GM23338 (cell line): ENCODE results near the gene TRPM7. TPM values are rescaled to one million over a fixed set of nuclear protein-coding genes. Genes with fewer than 3 reads are reported as not detected.

ENCODE experiments used
- ATAC-seq: fragments of 200-7000 bp; cut with Tn5 transposase; 3 replicates; pipeline ENCODE4 v1.9.1; 2020
- DNase-seq: peaks from one replicate; pipeline ENCODE4 v3.0.0-alpha.2; 2015; ENCODE audit warnings: low spot score
- H2AFZ ChIP-seq: fragments of 200-600 bp; sonication (generic); 2 replicates; pipeline ENCODE4 v1.8.0; 2016; ENCODE audit warnings: antibody characterized with exemption, mild to moderate bottlenecking, moderate library complexity
- H3F3A ChIP-seq: fragments of 200-600 bp; sonication (generic); replicated peaks from 2 replicates; pipeline ENCODE4 v1.8.0; 2017; ENCODE audit warnings: antibody characterized with exemption, mixed run types, low read depth
- H3K27ac ChIP-seq: fragments of 200-600 bp; sonication (generic); 2 replicates; pipeline ENCODE4 v1.6.1; 2016; ENCODE audit warnings: low read depth
- H3K27me3 ChIP-seq: fragments of 200-600 bp; sonication (generic); 2 replicates; pipeline ENCODE4 v1.8.0; 2016; ENCODE audit warnings: mild to moderate bottlenecking, mixed run types, moderate library complexity; ENCODE audit not compliant: insufficient read depth
- H3K36me3 ChIP-seq: fragments of 200-600 bp; sonication (generic); 2 replicates; pipeline ENCODE4 v1.8.0; 2016; ENCODE audit warnings: mild to moderate bottlenecking; ENCODE audit not compliant: insufficient read depth
- H3K4me1 ChIP-seq: fragments of 200-600 bp; sonication (generic); 2 replicates; pipeline ENCODE4 v1.8.0; 2016; ENCODE audit warnings: mild to moderate bottlenecking, moderate library complexity; ENCODE audit not compliant: insufficient read depth
- H3K4me2 ChIP-seq: fragments of 200-600 bp; sonication (generic); 2 replicates; pipeline ENCODE4 v1.7.1; 2017; ENCODE audit warnings: mixed run types
- H3K4me3 ChIP-seq: fragments of 200-600 bp; sonication (generic); 2 replicates; pipeline ENCODE4 v1.6.1; 2016; ENCODE audit warnings: mixed run types
- H3K79me2 ChIP-seq: fragments of 200-600 bp; sonication (generic); replicated peaks from 2 replicates; pipeline ENCODE4 v1.8.0; 2017; ENCODE audit warnings: mild to moderate bottlenecking; ENCODE audit not compliant: insufficient read depth
- H3K9me2 ChIP-seq: fragments of 200-600 bp; sonication (generic); 2 replicates; pipeline ENCODE4 v1.8.0; 2017; ENCODE audit not compliant: insufficient read depth
- H4K20me1 ChIP-seq: fragments of 200-600 bp; sonication (generic); replicated peaks from 2 replicates; pipeline ENCODE4 v1.8.0; 2017; ENCODE audit warnings: mild to moderate bottlenecking; ENCODE audit not compliant: insufficient read depth
- H3K27ac Mint-ChIP-seq: 2 replicates; pipeline ENCODE4 v1.8.0; 2020; ENCODE audit warnings: inconsistent platforms, mild to moderate bottlenecking, moderate library complexity, mixed read lengths
- H3K27me3 Mint-ChIP-seq: 3 replicates; pipeline ENCODE4 v1.8.0; 2022; ENCODE audit warnings: low read depth, mild to moderate bottlenecking, moderate library complexity, mixed read lengths, inconsistent platforms; ENCODE audit not compliant: insufficient read depth, poor library complexity
- H3K36me3 Mint-ChIP-seq: 3 replicates; pipeline ENCODE4 v1.8.0; 2021; ENCODE audit warnings: low read depth, mild to moderate bottlenecking, inconsistent platforms, moderate library complexity, mixed read lengths
- H3K4me1 Mint-ChIP-seq: 3 replicates; pipeline ENCODE4 v1.8.0; 2020; ENCODE audit warnings: mild to moderate bottlenecking, inconsistent platforms, mixed read lengths
- H3K4me3 Mint-ChIP-seq: 3 replicates; pipeline ENCODE4 v1.8.0; 2021; ENCODE audit warnings: moderate library complexity, mild to moderate bottlenecking, inconsistent platforms, mixed read lengths
- H3K9me3 Mint-ChIP-seq: 3 replicates; pipeline ENCODE4 v1.8.0; 2020; ENCODE audit warnings: moderate library complexity, mild to moderate bottlenecking, inconsistent platforms, mixed read lengths
- CREB1 ChIP-seq: fragments of 250-450 bp; sonication (Bioruptor Pico); IDR thresholded peaks from 2 replicates; pipeline ENCODE4 v1.5.0; 2020; ENCODE audit warnings: low read depth, mild to moderate bottlenecking, moderate library complexity
- EZH2 ChIP-seq: fragments of 200-600 bp; sonication (generic); IDR thresholded peaks from one replicate; pipeline ENCODE4 v1.8.0; 2017; ENCODE audit warnings: antibody characterized with exemption, mild to moderate bottlenecking, low read depth; ENCODE audit not compliant: unreplicated experiment
- JUNB ChIP-seq: IDR thresholded peaks from one replicate; pipeline ENCODE4 v1.6.1; 2016; ENCODE audit warnings: antibody characterized with exemption; ENCODE audit not compliant: unreplicated experiment
- NANOG ChIP-seq: IDR thresholded peaks from 2 replicates; pipeline ENCODE4 v1.6.1; 2016; ENCODE audit warnings: antibody characterized with exemption, borderline replicate concordance
- POLR2AphosphoS5 ChIP-seq: IDR thresholded peaks from 2 replicates; pipeline ENCODE4 v1.6.1; 2016; ENCODE audit warnings: antibody characterized with exemption, low read depth
- STAT1 ChIP-seq: IDR thresholded peaks from one replicate; pipeline ENCODE4 v1.6.1; 2016; ENCODE audit warnings: antibody characterized with exemption; ENCODE audit not compliant: unreplicated experiment
- ZNF114 ChIP-seq: fragments of 250-450 bp; sonication (Bioruptor Pico); IDR thresholded peaks from 2 replicates; pipeline ENCODE4 v1.5.0; 2020; ENCODE audit warnings: mild to moderate bottlenecking, moderate library complexity
- ZNF331 ChIP-seq: fragments of 250-450 bp; sonication (Bioruptor Pico); IDR thresholded peaks from 2 replicates; pipeline ENCODE4 v1.5.0; 2020; ENCODE audit warnings: low read depth, mild to moderate bottlenecking, moderate library complexity
- polyA plus RNA-seq: library from polyadenylated mRNA; unstranded; fragments of >200 nt; fragmentation: Nextera tagmentation; extraction: Ambion mirVana; gene quantifications from 2 replicates; pipeline ENCODE4 v1.2.1, GENCODE V29; 2016
- total RNA-seq: library from RNA; depleted of rRNA; stranded (reverse); fragments of >200 nt; shearing (Covaris generic); gene quantifications from 2 replicates; pipeline ENCODE4 v1.2.3, GENCODE V29; 2014
- TF ChIP-seq, protein P1 (sequence below): IDR thresholded peaks from one replicate; pipeline ENCODE4 v1.6.1; 2018; ENCODE audit warnings: antibody characterized with exemption; ENCODE audit not compliant: unreplicated experiment
- TF ChIP-seq, protein P2 (sequence below): fragments of 250-450 bp; sonication (Bioruptor Pico); IDR thresholded peaks from 2 replicates; pipeline ENCODE4 v1.5.0; 2020; ENCODE audit warnings: mild to moderate bottlenecking, moderate library complexity
- TF ChIP-seq, protein P3 (sequence below), 2 experiments: fragments of 200-600 bp in 1 of 2; sonication (generic) in 1 of 2; conservative IDR thresholded peaks; 2 replicates each; pipeline versions ENCODE4 v1.5.1 to v1.6.1; 2016 to 2017; ENCODE audit warnings: antibody characterized with exemption in 2 of 2, low read depth in 2 of 2, mild to moderate bottlenecking in 2 of 2, moderate library complexity in 1 of 2
- TF ChIP-seq, protein P4 (sequence below): IDR thresholded peaks from 2 replicates; pipeline ENCODE4 v1.6.1; 2016; ENCODE audit warnings: antibody characterized with exemption

The TRPM7 gene
- total and polyA plus RNA-seq, 2 experiments from 2014 or later: 8.3 to 41.0 TPM

DNA sequence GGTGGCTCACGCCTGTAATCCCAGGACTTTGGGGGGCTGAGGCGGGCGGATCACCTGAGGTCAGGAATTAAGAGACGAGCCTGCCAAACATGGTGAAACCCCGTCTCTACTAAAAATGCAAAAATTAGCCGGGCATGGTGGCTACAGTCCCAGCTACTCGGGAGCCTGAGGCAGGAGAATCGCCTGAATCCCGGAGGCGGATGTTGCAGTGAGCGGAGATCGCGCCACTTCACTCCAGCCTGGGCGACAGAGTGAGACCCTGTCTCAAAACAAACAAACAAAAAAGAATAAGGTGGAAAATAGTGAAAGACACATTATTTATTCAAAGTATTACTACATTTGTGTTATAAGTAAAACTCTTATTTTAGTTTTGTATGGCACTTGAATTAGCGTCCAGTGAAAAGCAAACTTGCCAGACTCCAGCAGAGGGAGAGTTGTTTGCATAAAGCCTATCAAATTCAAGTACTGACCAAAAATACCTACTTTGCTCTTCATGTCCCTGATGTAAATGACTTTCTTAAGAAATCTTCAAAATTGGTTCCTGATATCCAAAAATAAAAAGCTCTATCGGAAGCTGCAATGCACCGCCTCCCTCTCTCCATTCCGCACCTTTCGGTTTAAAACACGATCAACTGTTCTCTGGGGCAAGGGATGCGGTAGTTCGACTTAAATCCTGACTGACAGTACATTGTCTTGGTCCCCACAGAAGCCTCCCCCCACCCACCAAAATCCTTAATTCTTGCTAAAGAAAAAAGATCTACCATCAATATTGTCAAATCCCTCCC lies 1.2 kb downstream of the TRPM7 start (continued):
- TF ChIP-seq, protein P1, sequence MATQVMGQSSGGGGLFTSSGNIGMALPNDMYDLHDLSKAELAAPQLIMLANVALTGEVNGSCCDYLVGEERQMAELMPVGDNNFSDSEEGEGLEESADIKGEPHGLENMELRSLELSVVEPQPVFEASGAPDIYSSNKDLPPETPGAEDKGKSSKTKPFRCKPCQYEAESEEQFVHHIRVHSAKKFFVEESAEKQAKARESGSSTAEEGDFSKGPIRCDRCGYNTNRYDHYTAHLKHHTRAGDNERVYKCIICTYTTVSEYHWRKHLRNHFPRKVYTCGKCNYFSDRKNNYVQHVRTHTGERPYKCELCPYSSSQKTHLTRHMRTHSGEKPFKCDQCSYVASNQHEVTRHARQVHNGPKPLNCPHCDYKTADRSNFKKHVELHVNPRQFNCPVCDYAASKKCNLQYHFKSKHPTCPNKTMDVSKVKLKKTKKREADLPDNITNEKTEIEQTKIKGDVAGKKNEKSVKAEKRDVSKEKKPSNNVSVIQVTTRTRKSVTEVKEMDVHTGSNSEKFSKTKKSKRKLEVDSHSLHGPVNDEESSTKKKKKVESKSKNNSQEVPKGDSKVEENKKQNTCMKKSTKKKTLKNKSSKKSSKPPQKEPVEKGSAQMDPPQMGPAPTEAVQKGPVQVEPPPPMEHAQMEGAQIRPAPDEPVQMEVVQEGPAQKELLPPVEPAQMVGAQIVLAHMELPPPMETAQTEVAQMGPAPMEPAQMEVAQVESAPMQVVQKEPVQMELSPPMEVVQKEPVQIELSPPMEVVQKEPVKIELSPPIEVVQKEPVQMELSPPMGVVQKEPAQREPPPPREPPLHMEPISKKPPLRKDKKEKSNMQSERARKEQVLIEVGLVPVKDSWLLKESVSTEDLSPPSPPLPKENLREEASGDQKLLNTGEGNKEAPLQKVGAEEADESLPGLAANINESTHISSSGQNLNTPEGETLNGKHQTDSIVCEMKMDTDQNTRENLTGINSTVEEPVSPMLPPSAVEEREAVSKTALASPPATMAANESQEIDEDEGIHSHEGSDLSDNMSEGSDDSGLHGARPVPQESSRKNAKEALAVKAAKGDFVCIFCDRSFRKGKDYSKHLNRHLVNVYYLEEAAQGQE: no peak
- no peak for TF ChIP-seq EZH2
- TF ChIP-seq JUNB: no peak
- TF ChIP-seq ZNF331 (CRISPR knock-in tag): no peak
- TF ChIP-seq POLR2AphosphoS5: no peak

DNA sequence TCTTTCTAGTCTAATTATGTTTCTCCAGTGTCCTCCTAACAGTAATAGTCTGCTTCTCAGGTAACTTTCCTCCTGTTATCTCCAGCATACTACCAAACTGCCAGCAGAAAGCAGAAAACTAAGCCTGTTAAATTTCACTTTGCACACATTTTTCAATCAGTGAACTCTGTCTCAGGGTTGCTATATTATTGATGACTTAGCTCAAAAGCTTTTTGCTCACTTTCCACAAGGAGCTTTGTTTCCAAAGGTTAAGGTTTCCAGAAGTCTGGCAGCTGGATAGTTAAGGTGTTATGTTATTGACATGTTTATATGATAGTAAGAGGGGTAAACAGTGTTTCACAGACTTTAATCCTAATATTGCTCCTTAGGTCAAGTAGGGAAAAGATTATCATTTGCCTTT lies 5.1 kb downstream of the TRPM7 start:
- no peak overlapping the region for H3K27ac ChIP-seq
- TF ChIP-seq JUNB: no peak
- TF ChIP-seq, protein P2, sequence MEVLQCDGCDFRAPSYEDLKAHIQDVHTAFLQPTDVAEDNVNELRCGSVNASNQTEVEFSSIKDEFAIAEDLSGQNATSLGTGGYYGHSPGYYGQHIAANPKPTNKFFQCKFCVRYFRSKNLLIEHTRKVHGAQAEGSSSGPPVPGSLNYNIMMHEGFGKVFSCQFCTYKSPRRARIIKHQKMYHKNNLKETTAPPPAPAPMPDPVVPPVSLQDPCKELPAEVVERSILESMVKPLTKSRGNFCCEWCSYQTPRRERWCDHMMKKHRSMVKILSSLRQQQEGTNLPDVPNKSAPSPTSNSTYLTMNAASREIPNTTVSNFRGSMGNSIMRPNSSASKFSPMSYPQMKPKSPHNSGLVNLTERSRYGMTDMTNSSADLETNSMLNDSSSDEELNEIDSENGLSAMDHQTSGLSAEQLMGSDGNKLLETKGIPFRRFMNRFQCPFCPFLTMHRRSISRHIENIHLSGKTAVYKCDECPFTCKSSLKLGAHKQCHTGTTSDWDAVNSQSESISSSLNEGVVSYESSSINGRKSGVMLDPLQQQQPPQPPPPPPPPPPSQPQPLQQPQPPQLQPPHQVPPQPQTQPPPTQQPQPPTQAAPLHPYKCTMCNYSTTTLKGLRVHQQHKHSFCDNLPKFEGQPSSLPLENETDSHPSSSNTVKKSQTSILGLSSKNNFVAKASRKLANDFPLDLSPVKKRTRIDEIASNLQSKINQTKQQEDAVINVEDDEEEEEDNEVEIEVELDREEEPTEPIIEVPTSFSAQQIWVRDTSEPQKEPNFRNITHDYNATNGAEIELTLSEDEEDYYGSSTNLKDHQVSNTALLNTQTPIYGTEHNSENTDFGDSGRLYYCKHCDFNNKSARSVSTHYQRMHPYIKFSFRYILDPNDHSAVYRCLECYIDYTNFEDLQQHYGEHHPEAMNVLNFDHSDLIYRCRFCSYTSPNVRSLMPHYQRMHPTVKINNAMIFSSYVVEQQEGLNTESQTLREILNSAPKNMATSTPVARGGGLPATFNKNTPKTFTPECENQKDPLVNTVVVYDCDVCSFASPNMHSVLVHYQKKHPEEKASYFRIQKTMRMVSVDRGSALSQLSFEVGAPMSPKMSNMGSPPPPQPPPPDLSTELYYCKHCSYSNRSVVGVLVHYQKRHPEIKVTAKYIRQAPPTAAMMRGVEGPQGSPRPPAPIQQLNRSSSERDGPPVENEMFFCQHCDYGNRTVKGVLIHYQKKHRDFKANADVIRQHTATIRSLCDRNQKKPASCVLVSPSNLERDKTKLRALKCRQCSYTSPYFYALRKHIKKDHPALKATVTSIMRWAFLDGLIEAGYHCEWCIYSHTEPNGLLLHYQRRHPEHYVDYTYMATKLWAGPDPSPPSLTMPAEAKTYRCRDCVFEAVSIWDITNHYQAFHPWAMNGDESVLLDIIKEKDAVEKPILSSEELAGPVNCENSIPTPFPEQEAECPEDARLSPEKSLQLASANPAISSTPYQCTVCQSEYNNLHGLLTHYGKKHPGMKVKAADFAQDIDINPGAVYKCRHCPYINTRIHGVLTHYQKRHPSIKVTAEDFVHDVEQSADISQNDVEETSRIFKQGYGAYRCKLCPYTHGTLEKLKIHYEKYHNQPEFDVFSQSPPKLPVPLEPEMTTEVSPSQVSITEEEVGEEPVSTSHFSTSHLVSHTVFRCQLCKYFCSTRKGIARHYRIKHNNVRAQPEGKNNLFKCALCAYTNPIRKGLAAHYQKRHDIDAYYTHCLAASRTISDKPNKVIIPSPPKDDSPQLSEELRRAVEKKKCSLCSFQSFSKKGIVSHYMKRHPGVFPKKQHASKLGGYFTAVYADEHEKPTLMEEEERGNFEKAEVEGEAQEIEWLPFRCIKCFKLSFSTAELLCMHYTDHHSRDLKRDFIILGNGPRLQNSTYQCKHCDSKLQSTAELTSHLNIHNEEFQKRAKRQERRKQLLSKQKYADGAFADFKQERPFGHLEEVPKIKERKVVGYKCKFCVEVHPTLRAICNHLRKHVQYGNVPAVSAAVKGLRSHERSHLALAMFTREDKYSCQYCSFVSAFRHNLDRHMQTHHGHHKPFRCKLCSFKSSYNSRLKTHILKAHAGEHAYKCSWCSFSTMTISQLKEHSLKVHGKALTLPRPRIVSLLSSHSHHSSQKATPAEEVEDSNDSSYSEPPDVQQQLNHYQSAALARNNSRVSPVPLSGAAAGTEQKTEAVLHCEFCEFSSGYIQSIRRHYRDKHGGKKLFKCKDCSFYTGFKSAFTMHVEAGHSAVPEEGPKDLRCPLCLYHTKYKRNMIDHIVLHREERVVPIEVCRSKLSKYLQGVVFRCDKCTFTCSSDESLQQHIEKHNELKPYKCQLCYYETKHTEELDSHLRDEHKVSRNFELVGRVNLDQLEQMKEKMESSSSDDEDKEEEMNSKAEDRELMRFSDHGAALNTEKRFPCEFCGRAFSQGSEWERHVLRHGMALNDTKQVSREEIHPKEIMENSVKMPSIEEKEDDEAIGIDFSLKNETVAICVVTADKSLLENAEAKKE: no peak
- TF ChIP-seq NANOG: no peak
- TF ChIP-seq POLR2AphosphoS5: no peak
- TF ChIP-seq EZH2: no peak
- TF ChIP-seq CREB1 (CRISPR knock-in tag): no peak
- TF ChIP-seq STAT1: no peak
- TF ChIP-seq, protein P3, sequence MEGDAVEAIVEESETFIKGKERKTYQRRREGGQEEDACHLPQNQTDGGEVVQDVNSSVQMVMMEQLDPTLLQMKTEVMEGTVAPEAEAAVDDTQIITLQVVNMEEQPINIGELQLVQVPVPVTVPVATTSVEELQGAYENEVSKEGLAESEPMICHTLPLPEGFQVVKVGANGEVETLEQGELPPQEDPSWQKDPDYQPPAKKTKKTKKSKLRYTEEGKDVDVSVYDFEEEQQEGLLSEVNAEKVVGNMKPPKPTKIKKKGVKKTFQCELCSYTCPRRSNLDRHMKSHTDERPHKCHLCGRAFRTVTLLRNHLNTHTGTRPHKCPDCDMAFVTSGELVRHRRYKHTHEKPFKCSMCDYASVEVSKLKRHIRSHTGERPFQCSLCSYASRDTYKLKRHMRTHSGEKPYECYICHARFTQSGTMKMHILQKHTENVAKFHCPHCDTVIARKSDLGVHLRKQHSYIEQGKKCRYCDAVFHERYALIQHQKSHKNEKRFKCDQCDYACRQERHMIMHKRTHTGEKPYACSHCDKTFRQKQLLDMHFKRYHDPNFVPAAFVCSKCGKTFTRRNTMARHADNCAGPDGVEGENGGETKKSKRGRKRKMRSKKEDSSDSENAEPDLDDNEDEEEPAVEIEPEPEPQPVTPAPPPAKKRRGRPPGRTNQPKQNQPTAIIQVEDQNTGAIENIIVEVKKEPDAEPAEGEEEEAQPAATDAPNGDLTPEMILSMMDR (conservative IDR thresholded peaks at IDR 0.05; ENCODE audit: low read depth in 2 of 2): no peak
- TF ChIP-seq, protein P4, sequence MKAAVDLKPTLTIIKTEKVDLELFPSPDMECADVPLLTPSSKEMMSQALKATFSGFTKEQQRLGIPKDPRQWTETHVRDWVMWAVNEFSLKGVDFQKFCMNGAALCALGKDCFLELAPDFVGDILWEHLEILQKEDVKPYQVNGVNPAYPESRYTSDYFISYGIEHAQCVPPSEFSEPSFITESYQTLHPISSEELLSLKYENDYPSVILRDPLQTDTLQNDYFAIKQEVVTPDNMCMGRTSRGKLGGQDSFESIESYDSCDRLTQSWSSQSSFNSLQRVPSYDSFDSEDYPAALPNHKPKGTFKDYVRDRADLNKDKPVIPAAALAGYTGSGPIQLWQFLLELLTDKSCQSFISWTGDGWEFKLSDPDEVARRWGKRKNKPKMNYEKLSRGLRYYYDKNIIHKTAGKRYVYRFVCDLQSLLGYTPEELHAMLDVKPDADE: no peak
- no peak for TF ChIP-seq ZNF114 (CRISPR knock-in tag)
- no peak for TF ChIP-seq ZNF331 (CRISPR knock-in tag)

More for the DNA sequence above, 5.1 kb downstream of the TRPM7 start:
- Histone ChIP-seq H3K4me3 (no peak overlapping the region), H2AFZ (no peak overlapping the region), H3K27me3 (no peaks in the 10 kb centered on the region), H3K9me2 (no peaks in the 10 kb centered on the region), H3K4me2 (no peak overlapping the region), H4K20me1 (peaks cover 31% of the 10 kb centered on the region), H3K79me2 (peaks cover 95% of the 10 kb centered on the region), H3K4me1 (peaks cover 11% of the 10 kb centered on the region; the same call in 1 of the 2 replicates), H3K36me3 (no peaks in the 10 kb centered on the region), H3F3A (peaks cover 8% of the 10 kb centered on the region)
- Mint-ChIP-seq H3K27ac (no peak overlapping the region), H3K9me3 (no peaks in the 10 kb centered on the region; the same call in 2 of the 3 replicates), H3K36me3 (peaks cover 17% of the 10 kb centered on the region; the same call in 2 of the 3 replicates), H3K27me3 (peaks cover 7% of the 10 kb centered on the region), H3K4me1 (peaks cover 7% of the 10 kb centered on the region), H3K4me3 (no peak overlapping the region)
- ATAC-seq: no peak
- no peak for DNase-seq
